ENCODE data around the gene CYP4F11. TPM values are rescaled to one million over a fixed set of nuclear protein-coding genes. Genes with fewer than 3 reads are reported as not detected.

CYP4F11 gene
- total and polyA plus RNA-seq, 2 of the 13 experiments (the other 11 are each of a cell fraction or from before 2014, with no cell fraction given), result 7.8 to 8.4 TPM

GRCh38 chr19:15864824-15865223 lies 69.5 kb downstream of the CYP4F11 start:
- FAIRE-seq, result no peak
- Histone ChIP-seq H3K4me2 (ENCODE audit: low read depth, low read length) (no peak overlapping the region), H3K9me3 (ENCODE audit: low read length) (no peaks in the 10 kb centered on the region), H3K4me3 (replicated peaks in 1 of 3; ENCODE audit: insufficient read depth in 1 of 3, low read depth in 2 of 3, low read length in 3 of 3) (no peak overlapping the region), H3K36me3 (replicated peaks in 1 of 2; ENCODE audit: control insufficient read depth in 1 of 2, insufficient read depth in 2 of 2, low read length in 2 of 2) (no peaks in the 10 kb centered on the region), H3K9ac (ENCODE audit: insufficient read depth, low read depth, low read length) (no peak overlapping the region), H2AFZ (ENCODE audit: low read length) (no peak overlapping the region), H3K79me2 (ENCODE audit: insufficient read depth, low read length) (no peaks in the 10 kb centered on the region), H4K20me1 (ENCODE audit: insufficient read depth, low read length) (no peaks in the 10 kb centered on the region), H3K27me3 (ENCODE audit: control insufficient read depth in 1 of 2, insufficient read depth in 2 of 2, low read length in 2 of 2) (peaks cover 2% of the 10 kb centered on the region in 2 experiments; a peak in 2 of 5 replicates), H3K4me1 (ENCODE audit: insufficient read depth, low read length) (0 out of 2 replicates have a peak, but pooled peaks cover 12% of the 10 kb centered on the region), H3K27ac (ENCODE audit: extremely low read length, insufficient read depth, low read length) (no peak overlapping the region)
- no peak for DNase-seq (ENCODE audit: low spot score)
- 24% methylated on average over 5 of the region's 5 CpGs for WGBS (ENCODE audit: low lambda C conversion rate)
- intact Hi-C loops (cut with micrococcal nuclease; ENCODE audit: unreplicated experiment), result no loop called here
- ChIA-PET CTCF (ENCODE audit: low intra/inter-chr PET ratio, low total read pairs) (no interaction called here), POLR2A (no interaction called here)
- no peak for ATAC-seq
- BruUV-seq (replicated peaks), result no TSS peak
- in situ Hi-C loops (cut with HindIII; ENCODE audit: extremely low pct_ligation_motif_present, low pct_unique_long_range_greater_than_20kb), result no loop called here
- TF ChIP-seq SSRP1 (CRISPR knock-in tag; IDR thresholded peaks at IDR 0.05) (no peak), KLF16 (CRISPR knock-in tag; IDR thresholded peaks at IDR 0.05) (no peak), ZBTB38 (CRISPR knock-in tag; IDR thresholded peaks at IDR 0.05) (no peak), HNRNPK (IDR thresholded peaks at IDR 0.05; ENCODE audit: low read depth, low read length, poor library complexity, severe bottlenecking) (no peak), ZNF749 (CRISPR knock-in tag; IDR thresholded peaks at IDR 0.05; ENCODE audit: borderline replicate concordance) (no peak), ZNF367 (CRISPR knock-in tag; IDR thresholded peaks at IDR 0.05; ENCODE audit: borderline replicate concordance) (no peak), DMTF1 (CRISPR knock-in tag; IDR thresholded peaks at IDR 0.05) (no peak), ZBTB40 (IDR thresholded peaks at IDR 0.05) (no peak), ZBTB40 (CRISPR knock-in tag; IDR thresholded peaks at IDR 0.05) (no peak), HDAC6 (IDR thresholded peaks at IDR 0.05; ENCODE audit: low read depth, low read length) (no peak), MAFK (conservative IDR thresholded peaks at IDR 0.05 in 1 of 2, IDR thresholded peaks at IDR 0.05 in 1 of 2; ENCODE audit: low read length in 2 of 2) (no peak), ZNF484 (CRISPR knock-in tag; IDR thresholded peaks at IDR 0.05; ENCODE audit: borderline replicate concordance, low read depth) (no peak)

Measured in HepG2 (cell line).